ENCODE data around the gene RAI1.

The RAI1 gene

GRCh38 chr17:17837380-17837821 lies 156.1 kb downstream of the RAI1 start:
- H3K36me3 ChIP-seq (ENCODE audit: control insufficient read depth, insufficient read depth, low read length): no peaks in the 10 kb centered on the region
- H2BK5ac ChIP-seq (ENCODE audit: low read length): peak overlapping the region; percentile 70
- no peaks in the 10 kb centered on the region for H3K27me3 ChIP-seq (ENCODE audit: insufficient read depth, low read length, poor library complexity)
- H2BK15ac ChIP-seq (replicated peaks; ENCODE audit: low read depth): peak overlapping the region; percentile 8
- no peak overlapping the region for H3K4me3 ChIP-seq (ENCODE audit: low read length)
- peak overlapping the region; percentile 37 for H4K5ac ChIP-seq (ENCODE audit: low read length)
- peak overlapping the region; percentile 99 for H3K56ac ChIP-seq (ENCODE audit: low read length)
- peak overlapping the region; percentile 58 for H4K8ac ChIP-seq (ENCODE audit: low read depth, low read length)
- peak overlapping the region; percentile 5 for H2BK120ac ChIP-seq (ENCODE audit: low read depth, low read length)
- H3K79me1 ChIP-seq (ENCODE audit: low read length): peaks cover 14% of the 10 kb centered on the region
- H3K23ac ChIP-seq (ENCODE audit: low read length): no peak overlapping the region
- peak overlapping the region; percentile 88 for H3K18ac ChIP-seq (ENCODE audit: low read length)
- H2AK5ac ChIP-seq (ENCODE audit: low read length): peak overlapping the region; percentile 98
- H3K27ac ChIP-seq (ENCODE audit: low read depth, low read length): peak overlapping the region; percentile 98
- peak; percentile 96 for DNase-seq
- H3K79me2 ChIP-seq (ENCODE audit: control insufficient read depth, insufficient read depth, low read length): peaks cover 26% of the 10 kb centered on the region
- WGBS (ENCODE audit: extremely low coverage, insufficient coverage, low lambda C conversion rate): no CpG with 5 or more reads among the region's 3 CpGs
- H3K4ac ChIP-seq (ENCODE audit: low read depth, low read length): peak overlapping the region; percentile 70
- peak overlapping the region; percentile 99 for H3K9ac ChIP-seq (ENCODE audit: low read length)
- peaks cover 34% of the 10 kb centered on the region for H3K4me1 ChIP-seq (ENCODE audit: control insufficient read depth, low read depth, low read length)
- peak overlapping the region; percentile 4 for H3K4me2 ChIP-seq (ENCODE audit: low read length)

GRCh38 chr17:17837966-17838962 lies 157.0 kb downstream of the RAI1 start:
- peak; percentile 96 for DNase-seq
- H4K8ac ChIP-seq (ENCODE audit: low read depth, low read length): peak overlapping the region; percentile 58
- peak overlapping the region; percentile 8 for H3K4me2 ChIP-seq (ENCODE audit: low read length)
- peak overlapping the region; percentile 99 for H3K56ac ChIP-seq (ENCODE audit: low read length)
- peak overlapping the region; percentile 70 for H3K4ac ChIP-seq (ENCODE audit: low read depth, low read length)
- peaks cover 23% of the 10 kb centered on the region for H3K79me2 ChIP-seq (ENCODE audit: control insufficient read depth, insufficient read depth, low read length)
- H3K4me1 ChIP-seq (ENCODE audit: control insufficient read depth, low read depth, low read length): peaks cover 34% of the 10 kb centered on the region
- H4K5ac ChIP-seq (ENCODE audit: low read length): peak overlapping the region; percentile 59
- peak overlapping the region; percentile 99 for H3K9ac ChIP-seq (ENCODE audit: low read length)
- peaks cover 14% of the 10 kb centered on the region for H3K79me1 ChIP-seq (ENCODE audit: low read length)
- peak overlapping the region; percentile 97 for H2AK5ac ChIP-seq (ENCODE audit: low read length)
- peak overlapping the region; percentile 8 for H2BK15ac ChIP-seq (replicated peaks; ENCODE audit: low read depth)
- H3K36me3 ChIP-seq (ENCODE audit: control insufficient read depth, insufficient read depth, low read length): no peaks in the 10 kb centered on the region
- H2BK5ac ChIP-seq (ENCODE audit: low read length): peak overlapping the region; percentile 70
- H3K23ac ChIP-seq (ENCODE audit: low read length): no peak overlapping the region
- no CpG with 5 or more reads among the region's 11 CpGs for WGBS (ENCODE audit: extremely low coverage, insufficient coverage, low lambda C conversion rate)
- no peaks in the 10 kb centered on the region for H3K27me3 ChIP-seq (ENCODE audit: insufficient read depth, low read length, poor library complexity)
- peak overlapping the region; percentile 2 for H2BK120ac ChIP-seq (ENCODE audit: low read depth, low read length)
- no peak overlapping the region for H3K4me3 ChIP-seq (ENCODE audit: low read length)
- H3K27ac ChIP-seq (ENCODE audit: low read depth, low read length): peak overlapping the region; percentile 98
- peak overlapping the region; percentile 88 for H3K18ac ChIP-seq (ENCODE audit: low read length)

- no peaks in the 10 kb centered on the region for H3K27me3 ChIP-seq (ENCODE audit: insufficient read depth, low read length, poor library complexity)
- H3K4me3 ChIP-seq (ENCODE audit: low read length): peak overlapping the region; percentile 29
Observed at GRCh38 chr17:17839791-17840707, 158.8 kb downstream of the RAI1 start.

GRCh38 chr17:17840751-17841591 lies 159.7 kb downstream of the RAI1 start:
- peak overlapping the region; percentile 29 for H2BK5ac ChIP-seq (ENCODE audit: low read length)
- peaks cover 25% of the 10 kb centered on the region for H3K4me1 ChIP-seq (ENCODE audit: control insufficient read depth, low read depth, low read length)
- peak overlapping the region; percentile 98 for H3K56ac ChIP-seq (ENCODE audit: low read length)
- peak overlapping the region; percentile 29 for H3K23ac ChIP-seq (ENCODE audit: low read length)
- no peak overlapping the region for H4K8ac ChIP-seq (ENCODE audit: low read depth, low read length)
- H3K79me2 ChIP-seq (ENCODE audit: control insufficient read depth, insufficient read depth, low read length): peaks cover under 1% of the 10 kb centered on the region
- peak overlapping the region; percentile 24 for H3K9ac ChIP-seq (ENCODE audit: low read length)
- no peak overlapping the region for H3K4me2 ChIP-seq (ENCODE audit: low read length)
- H3K4me3 ChIP-seq (ENCODE audit: low read length): no peak overlapping the region
- peak; percentile 62 for DNase-seq
- H3K4ac ChIP-seq (ENCODE audit: low read depth, low read length): peak overlapping the region; percentile 99
- H3K18ac ChIP-seq (ENCODE audit: low read length): peak overlapping the region; percentile 57
- H2BK15ac ChIP-seq (replicated peaks; ENCODE audit: low read depth): no peak overlapping the region
- H3K79me1 ChIP-seq (ENCODE audit: low read length): no peaks in the 10 kb centered on the region
- peak overlapping the region; percentile 19 for H2AK5ac ChIP-seq (ENCODE audit: low read length)
- WGBS (ENCODE audit: extremely low coverage, insufficient coverage, low lambda C conversion rate): no CpG with 5 or more reads among the region's 7 CpGs
- no peaks in the 10 kb centered on the region for H3K27me3 ChIP-seq (ENCODE audit: insufficient read depth, low read length, poor library complexity)
- H3K27ac ChIP-seq (ENCODE audit: low read depth, low read length): peak overlapping the region; percentile 69
- H2BK120ac ChIP-seq (ENCODE audit: low read depth, low read length): peak overlapping the region; percentile 88
- H4K5ac ChIP-seq (ENCODE audit: low read length): no peak overlapping the region
- H3K36me3 ChIP-seq (ENCODE audit: control insufficient read depth, insufficient read depth, low read length): no peaks in the 10 kb centered on the region

More at GRCh38 chr17:17839791-17840707, 158.8 kb downstream of the RAI1 start:
- Histone ChIP-seq H3K4me1 (ENCODE audit: control insufficient read depth, low read depth, low read length) (peaks cover 32% of the 10 kb centered on the region), H3K27ac (ENCODE audit: low read depth, low read length) (peak overlapping the region; percentile 69), H3K23ac (ENCODE audit: low read length) (peak overlapping the region; percentile 83), H3K56ac (ENCODE audit: low read length) (peak overlapping the region; percentile 98), H2BK5ac (ENCODE audit: low read length) (peak overlapping the region; percentile 96), H3K4me2 (ENCODE audit: low read length) (peak overlapping the region; percentile 83), H4K8ac (ENCODE audit: low read depth, low read length) (peak overlapping the region; percentile 0), H3K18ac (ENCODE audit: low read length) (peak overlapping the region; percentile 57), H3K36me3 (ENCODE audit: control insufficient read depth, insufficient read depth, low read length) (no peaks in the 10 kb centered on the region), H4K5ac (ENCODE audit: low read length) (peak overlapping the region; percentile 87), H2BK120ac (ENCODE audit: low read depth, low read length) (peak overlapping the region; percentile 88), H2BK15ac (replicated peaks; ENCODE audit: low read depth) (no peak overlapping the region), H3K4ac (ENCODE audit: low read depth, low read length) (peak overlapping the region; percentile 99), H2AK5ac (ENCODE audit: low read length) (peak overlapping the region; percentile 99), H3K79me2 (ENCODE audit: control insufficient read depth, insufficient read depth, low read length) (peaks cover 10% of the 10 kb centered on the region), H3K79me1 (ENCODE audit: low read length) (peaks cover 7% of the 10 kb centered on the region), H3K9ac (ENCODE audit: low read length) (peak overlapping the region; percentile 93)
- peak; percentile 94 for DNase-seq
- WGBS (ENCODE audit: extremely low coverage, insufficient coverage, low lambda C conversion rate): no CpG with 5 or more reads among the region's 71 CpGs

- peak overlapping the region; percentile 29 for H3K18ac ChIP-seq (ENCODE audit: low read length)
- no peaks in the 10 kb centered on the region for H3K36me3 ChIP-seq (ENCODE audit: control insufficient read depth, insufficient read depth, low read length)
Observed at GRCh38 chr17:17841601-17842025, 160.4 kb downstream of the RAI1 start.

More at GRCh38 chr17:17841601-17842025, 160.4 kb downstream of the RAI1 start:
- H2BK120ac ChIP-seq (ENCODE audit: low read depth, low read length): no peak overlapping the region
- peak overlapping the region; percentile 16 for H3K9ac ChIP-seq (ENCODE audit: low read length)
- H3K4me2 ChIP-seq (ENCODE audit: low read length): no peak overlapping the region
- H2BK5ac ChIP-seq (ENCODE audit: low read length): no peak overlapping the region
- no peak overlapping the region for H4K8ac ChIP-seq (ENCODE audit: low read depth, low read length)
- peak overlapping the region; percentile 99 for H2AK5ac ChIP-seq (ENCODE audit: low read length)
- peak; percentile 48 for DNase-seq
- no peak overlapping the region for H2BK15ac ChIP-seq (replicated peaks; ENCODE audit: low read depth)
- no peaks in the 10 kb centered on the region for H3K27me3 ChIP-seq (ENCODE audit: insufficient read depth, low read length, poor library complexity)
- H3K79me2 ChIP-seq (ENCODE audit: control insufficient read depth, insufficient read depth, low read length): no peaks in the 10 kb centered on the region
- no peak overlapping the region for H4K5ac ChIP-seq (ENCODE audit: low read length)
- peaks cover 25% of the 10 kb centered on the region for H3K4me1 ChIP-seq (ENCODE audit: control insufficient read depth, low read depth, low read length)
- H3K79me1 ChIP-seq (ENCODE audit: low read length): no peaks in the 10 kb centered on the region
- no peak overlapping the region for H3K4me3 ChIP-seq (ENCODE audit: low read length)
- H3K27ac ChIP-seq (ENCODE audit: low read depth, low read length): peak overlapping the region; percentile 2
- peak overlapping the region; percentile 71 for H3K4ac ChIP-seq (ENCODE audit: low read depth, low read length)
- no CpG with 5 or more reads among the region's 1 CpG for WGBS (ENCODE audit: extremely low coverage, insufficient coverage, low lambda C conversion rate)
- H3K56ac ChIP-seq (ENCODE audit: low read length): peak overlapping the region; percentile 98
- H3K23ac ChIP-seq (ENCODE audit: low read length): no peak overlapping the region

Measured in mesendoderm (in vitro differentiated cells).